PC-9 (cell line): Measurements from ENCODE around the gene LIPI.
"Not testable (repeated sequence)": the region's sequence is repeated elsewhere in the genome, so short reads cannot be mapped to it uniquely, and the experiment has no call there.

Experiments
- EZH2 ChIP-seq: fragments of 200-600 bp; sonication (generic); IDR thresholded peaks from 2 replicates; pipeline ENCODE4 v1.8.0; 2017; ENCODE audit warnings: antibody characterized with exemption, low read depth
- TF ChIP-seq, protein P1 (sequence below): fragments of 200-600 bp; sonication (generic); conservative IDR thresholded peaks from 2 replicates; pipeline ENCODE4 v1.6.1; 2017; ENCODE audit warnings: mixed run types, antibody characterized with exemption, mild to moderate bottlenecking, moderate library complexity

DNA sequence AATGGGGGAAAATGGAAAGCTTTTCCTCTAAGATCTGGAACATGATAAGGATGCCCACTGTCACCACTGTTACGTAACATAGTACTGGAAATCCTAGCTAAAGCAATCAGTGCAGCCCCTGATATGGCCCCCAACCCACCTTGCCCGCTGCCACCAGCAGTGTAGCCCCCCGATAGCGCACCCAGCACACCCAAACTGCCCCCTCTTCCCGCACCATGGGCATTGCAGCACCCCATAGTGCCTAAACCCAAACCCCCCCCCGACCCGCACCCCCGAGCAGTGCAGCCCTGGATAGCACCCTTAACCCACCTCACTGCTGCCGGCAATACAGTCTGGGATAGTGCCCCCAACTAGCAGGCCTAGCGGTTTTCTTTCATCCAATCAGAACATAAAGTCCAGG is 148.9 kb downstream of the LIPI start:
- TF ChIP-seq, protein P1, sequence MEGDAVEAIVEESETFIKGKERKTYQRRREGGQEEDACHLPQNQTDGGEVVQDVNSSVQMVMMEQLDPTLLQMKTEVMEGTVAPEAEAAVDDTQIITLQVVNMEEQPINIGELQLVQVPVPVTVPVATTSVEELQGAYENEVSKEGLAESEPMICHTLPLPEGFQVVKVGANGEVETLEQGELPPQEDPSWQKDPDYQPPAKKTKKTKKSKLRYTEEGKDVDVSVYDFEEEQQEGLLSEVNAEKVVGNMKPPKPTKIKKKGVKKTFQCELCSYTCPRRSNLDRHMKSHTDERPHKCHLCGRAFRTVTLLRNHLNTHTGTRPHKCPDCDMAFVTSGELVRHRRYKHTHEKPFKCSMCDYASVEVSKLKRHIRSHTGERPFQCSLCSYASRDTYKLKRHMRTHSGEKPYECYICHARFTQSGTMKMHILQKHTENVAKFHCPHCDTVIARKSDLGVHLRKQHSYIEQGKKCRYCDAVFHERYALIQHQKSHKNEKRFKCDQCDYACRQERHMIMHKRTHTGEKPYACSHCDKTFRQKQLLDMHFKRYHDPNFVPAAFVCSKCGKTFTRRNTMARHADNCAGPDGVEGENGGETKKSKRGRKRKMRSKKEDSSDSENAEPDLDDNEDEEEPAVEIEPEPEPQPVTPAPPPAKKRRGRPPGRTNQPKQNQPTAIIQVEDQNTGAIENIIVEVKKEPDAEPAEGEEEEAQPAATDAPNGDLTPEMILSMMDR: not testable (repeated sequence)
- TF ChIP-seq EZH2: not testable (repeated sequence)
